Fibroblast of skin of back (primary cell): Measurements from ENCODE around the gene PLCB2.

Source experiments
- DNase-seq: peaks from one replicate; pipeline ENCODE4 v3.0.0-alpha.2; 2013

PLCB2 gene

GRCh38 chr15:40301467-40302179 is 6.1 kb downstream of the PLCB2 start:
- DNase-seq, result no peak

GRCh38 chr15:40300771-40301170 is 7.0 kb downstream of the PLCB2 start:
- DNase-seq, result no peak

- DNase-seq, result no peak
These were observed 7.4 kb downstream of the PLCB2 start for GRCh38 chr15:40300367-40300766.

- no peak for DNase-seq
These were observed 9.4 kb downstream of the PLCB2 start for GRCh38 chr15:40298216-40298935.

- DNase-seq, result no peak
These were observed 10.4 kb downstream of the PLCB2 start for GRCh38 chr15:40297356-40297755.

- DNase-seq, result no peak
These were observed 11.0 kb downstream of the PLCB2 start for GRCh38 chr15:40296561-40297230.

GRCh38 chr15:40295877-40296560 is 11.7 kb downstream of the PLCB2 start:
- DNase-seq, result no peak

- no peak for DNase-seq
These were observed 12.4 kb downstream of the PLCB2 start for GRCh38 chr15:40295297-40295696.

GRCh38 chr15:40293905-40294895 is 13.5 kb downstream of the PLCB2 start:
- no peak for DNase-seq

GRCh38 chr15:40293006-40293405 is 14.7 kb downstream of the PLCB2 start:
- no peak for DNase-seq

- no peak for DNase-seq
These were observed 15.5 kb downstream of the PLCB2 start for GRCh38 chr15:40292246-40292645.

- peak; percentile 66 for DNase-seq
These were observed 16.7 kb downstream of the PLCB2 start for GRCh38 chr15:40290918-40291574.

- DNase-seq, result no peak
These were observed 17.2 kb downstream of the PLCB2 start for GRCh38 chr15:40290545-40290917.

- DNase-seq, result no peak
These were observed 18.5 kb downstream of the PLCB2 start for GRCh38 chr15:40289140-40289775.

GRCh38 chr15:40287968-40288367 is 19.8 kb downstream of the PLCB2 start:
- peak; percentile 26 for DNase-seq

- DNase-seq, result no peak
These were observed 20.2 kb downstream of the PLCB2 start for GRCh38 chr15:40287505-40287904.

GRCh38 chr15:40286794-40287193 is 20.9 kb downstream of the PLCB2 start:
- no peak for DNase-seq

- no peak for DNase-seq
These were observed 21.6 kb downstream of the PLCB2 start for GRCh38 chr15:40286061-40286532.

GRCh38 chr15:40285554-40286011 is 22.2 kb downstream of the PLCB2 start:
- DNase-seq, result peak; percentile 9

GRCh38 chr15:40285151-40285550 is 22.6 kb downstream of the PLCB2 start:
- DNase-seq, result peak; percentile 16
